Hematopoietic multipotent progenitor cell treated with erythropoietin and hydrocortisone succinate and interleukin-3 and kit ligand, for 6 days (in vitro differentiated cells): ENCODE results near the gene DENND11.

Experiments
- DNase-seq: peaks from one replicate; pipeline ENCODE4 v3.0.0-alpha.2; 2015

The DENND11 gene, protein sequence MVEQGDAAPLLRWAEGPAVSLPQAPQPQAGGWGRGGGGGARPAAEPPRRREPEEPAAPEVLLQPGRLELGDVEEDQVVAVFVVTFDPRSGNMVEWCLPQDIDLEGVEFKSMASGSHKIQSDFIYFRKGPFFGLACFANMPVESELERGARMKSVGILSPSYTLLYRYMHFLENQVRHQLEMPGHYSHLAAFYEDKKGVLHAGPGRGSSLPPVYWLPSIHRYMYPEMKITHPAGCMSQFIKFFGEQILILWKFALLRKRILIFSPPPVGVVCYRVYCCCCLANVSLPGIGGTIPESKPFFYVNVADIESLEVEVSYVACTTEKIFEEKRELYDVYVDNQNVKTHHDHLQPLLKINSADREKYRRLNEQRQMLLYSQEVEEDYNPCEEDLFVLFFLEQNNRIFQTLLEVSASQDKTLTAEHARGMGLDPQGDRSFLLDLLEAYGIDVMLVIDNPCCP

DNA sequence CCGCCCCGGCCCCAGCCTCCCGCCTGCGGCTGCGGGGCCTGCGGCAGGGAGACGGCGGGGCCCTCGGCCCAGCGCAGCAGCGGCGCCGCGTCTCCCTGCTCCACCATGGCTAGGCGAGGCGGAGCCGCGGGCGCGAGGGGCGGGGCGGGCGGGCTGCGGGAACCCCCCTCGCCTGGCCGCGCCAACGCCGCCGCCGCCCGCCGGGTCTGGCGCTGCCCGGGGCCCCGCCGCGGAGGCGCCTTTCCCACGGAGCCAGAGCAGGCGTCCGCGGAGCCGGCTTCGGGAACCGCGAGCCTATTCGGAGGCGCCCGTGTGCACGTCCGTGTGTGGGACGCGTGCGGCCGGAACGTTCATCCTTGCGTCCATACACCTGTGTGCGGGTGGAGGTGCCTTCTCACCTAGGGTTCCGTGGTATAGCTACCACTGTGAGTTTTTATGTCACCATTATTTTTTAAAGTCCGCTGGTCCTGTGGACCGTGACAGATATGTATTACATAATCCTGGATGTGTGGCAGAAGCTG lies at the start of gene DENND11:
DENND11 (minus strand) TSS at position 120 of the 521 bp plus-strand sequence; CDS start at position 107, 13 bp downstream.
- peak; percentile 59 for DNase-seq

DNA sequence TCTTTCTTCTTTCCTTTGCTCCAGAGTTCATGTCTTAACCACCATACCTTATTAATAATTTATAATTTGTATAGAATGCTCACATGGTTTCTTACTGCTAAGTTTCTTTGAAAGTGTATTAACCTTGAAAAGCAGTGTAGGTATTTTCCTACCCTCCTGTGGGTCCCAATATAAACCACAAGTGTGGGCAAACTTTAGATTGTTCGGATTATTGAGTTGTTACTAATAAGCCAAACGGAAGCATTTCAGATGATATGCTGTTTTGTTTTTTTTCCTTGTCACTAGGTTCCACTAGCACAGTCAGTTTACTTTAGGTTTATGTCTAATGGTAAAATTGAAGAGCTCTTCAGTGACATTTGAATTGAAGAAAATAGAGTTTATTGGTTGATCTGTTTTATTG lies 46.4 kb upstream of the DENND11 start:
- no peak for DNase-seq

DNA sequence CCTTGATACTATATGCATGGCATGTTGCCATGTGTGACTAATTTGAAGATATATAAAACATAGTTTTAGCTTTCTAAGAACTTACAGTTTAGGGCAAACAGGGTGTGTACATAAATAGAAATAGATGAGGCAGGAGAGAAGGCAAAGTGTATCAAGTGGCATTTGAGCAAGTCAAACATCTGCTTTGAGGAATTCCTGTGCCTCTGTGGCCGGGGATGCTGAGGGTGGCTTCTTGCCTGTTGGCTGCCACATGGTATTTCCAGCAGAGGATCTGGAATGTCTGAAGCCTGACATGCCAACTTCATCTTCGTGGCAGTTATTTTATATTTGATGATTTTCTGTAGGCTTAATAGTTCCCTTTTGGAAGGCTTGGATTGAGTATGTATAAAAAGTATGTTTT lies 42.2 kb upstream of the DENND11 start:
- no peak for DNase-seq

DNA sequence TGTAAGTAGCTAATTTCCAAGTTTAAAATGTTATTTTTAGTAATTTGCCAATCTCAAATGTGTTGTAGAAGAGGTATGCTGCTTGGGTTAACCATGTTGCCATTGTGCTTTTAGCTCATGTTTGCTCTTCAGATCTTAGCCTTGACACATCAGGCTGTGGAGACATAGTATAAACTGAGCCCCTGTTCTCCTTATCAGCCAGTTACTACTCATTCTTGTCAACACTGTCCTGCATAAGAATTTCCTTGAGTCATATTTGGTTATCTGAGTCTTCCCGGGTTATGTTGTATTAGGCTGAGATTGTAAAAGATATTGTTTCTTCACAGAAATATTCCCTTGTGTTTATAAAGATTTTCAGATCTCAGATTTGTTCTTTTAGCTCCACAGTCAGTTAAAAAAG lies 40.3 kb upstream of the DENND11 start:
- no peak for DNase-seq

DNA sequence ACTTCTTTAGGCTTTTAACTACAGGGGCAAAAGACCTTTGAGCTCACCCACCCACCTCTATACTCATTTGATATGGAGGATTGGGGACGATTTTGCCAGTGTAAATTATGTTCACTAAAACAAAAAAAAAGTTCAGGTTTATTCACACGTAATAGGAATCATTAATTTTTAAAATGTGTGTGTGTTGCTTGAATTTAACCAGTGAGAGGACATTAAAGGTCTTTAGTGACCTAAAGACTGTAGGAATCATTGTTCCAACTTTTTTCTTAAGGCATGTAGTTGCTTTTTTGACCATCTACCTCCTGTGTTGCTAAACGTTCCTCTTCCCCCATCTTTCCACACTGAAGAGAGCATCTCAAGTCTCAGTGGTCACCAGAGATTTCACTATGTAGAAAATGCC lies 37.3 kb upstream of the DENND11 start:
- DNase-seq: no peak

DNA sequence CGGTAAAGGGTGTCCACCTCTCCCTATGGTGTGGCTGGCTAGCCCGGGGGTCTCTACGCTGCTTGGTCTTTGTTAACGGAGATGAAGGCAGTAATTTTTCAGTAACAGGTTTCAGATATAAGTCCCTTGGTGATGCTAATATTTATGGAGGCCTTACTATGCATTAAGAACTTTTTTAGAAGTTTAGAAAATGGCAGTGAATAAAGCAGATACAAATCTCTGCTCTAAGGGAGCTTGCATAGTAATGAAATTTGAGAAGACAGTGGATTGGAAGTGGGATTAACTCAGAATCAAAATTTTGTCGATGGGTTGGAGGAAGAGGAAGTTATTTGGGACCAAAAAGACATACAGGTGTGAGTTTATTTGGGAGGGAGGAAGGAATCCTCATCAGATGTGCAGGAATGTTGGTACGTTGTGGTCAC lies 36.6 kb upstream of the DENND11 start:
- no peak for DNase-seq

DNA sequence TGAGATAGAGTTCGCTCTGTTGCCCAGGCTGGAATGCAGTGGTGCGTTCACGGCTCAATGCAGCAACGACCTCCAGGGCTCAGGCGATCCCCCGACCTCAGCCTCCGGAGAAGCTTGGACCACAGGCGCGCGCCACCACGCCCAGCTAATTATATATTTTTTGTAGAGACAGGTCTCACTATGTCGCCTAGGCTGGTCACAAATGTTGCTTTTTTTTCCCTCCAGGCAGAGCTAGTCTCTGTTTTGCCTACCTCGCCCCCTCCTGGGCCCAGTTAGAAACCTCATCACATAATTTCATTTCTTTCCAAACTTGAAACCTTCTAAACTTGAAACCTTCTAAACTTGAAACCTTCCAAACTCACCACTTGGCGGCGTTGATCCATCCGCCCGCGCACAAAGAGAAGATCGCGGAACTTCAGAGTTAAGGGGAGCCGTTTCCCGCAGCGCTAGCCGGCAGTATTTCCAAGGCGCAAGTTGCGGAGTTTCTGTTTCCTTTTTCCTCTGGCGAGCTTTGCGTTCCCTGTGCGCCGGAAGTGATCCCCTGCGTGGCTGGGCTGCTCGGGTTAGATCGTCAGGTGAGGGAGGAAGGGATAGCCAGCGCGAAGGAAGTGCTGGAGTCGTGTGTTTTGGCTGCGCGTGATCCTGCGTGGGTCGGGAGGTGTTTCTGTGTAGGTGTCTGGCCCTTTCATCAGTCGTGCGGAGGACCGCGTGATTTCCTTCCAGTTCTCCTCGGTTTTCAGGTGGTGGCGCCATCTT lies 36.0 kb upstream of the DENND11 start, which contains the start of gene SSBP1:
SSBP1 (plus strand) TSS at position 523 of the 756 bp plus-strand sequence. CDS start 809 bp downstream, outside the sequence.
- DNase-seq: peak; percentile 98

DNA sequence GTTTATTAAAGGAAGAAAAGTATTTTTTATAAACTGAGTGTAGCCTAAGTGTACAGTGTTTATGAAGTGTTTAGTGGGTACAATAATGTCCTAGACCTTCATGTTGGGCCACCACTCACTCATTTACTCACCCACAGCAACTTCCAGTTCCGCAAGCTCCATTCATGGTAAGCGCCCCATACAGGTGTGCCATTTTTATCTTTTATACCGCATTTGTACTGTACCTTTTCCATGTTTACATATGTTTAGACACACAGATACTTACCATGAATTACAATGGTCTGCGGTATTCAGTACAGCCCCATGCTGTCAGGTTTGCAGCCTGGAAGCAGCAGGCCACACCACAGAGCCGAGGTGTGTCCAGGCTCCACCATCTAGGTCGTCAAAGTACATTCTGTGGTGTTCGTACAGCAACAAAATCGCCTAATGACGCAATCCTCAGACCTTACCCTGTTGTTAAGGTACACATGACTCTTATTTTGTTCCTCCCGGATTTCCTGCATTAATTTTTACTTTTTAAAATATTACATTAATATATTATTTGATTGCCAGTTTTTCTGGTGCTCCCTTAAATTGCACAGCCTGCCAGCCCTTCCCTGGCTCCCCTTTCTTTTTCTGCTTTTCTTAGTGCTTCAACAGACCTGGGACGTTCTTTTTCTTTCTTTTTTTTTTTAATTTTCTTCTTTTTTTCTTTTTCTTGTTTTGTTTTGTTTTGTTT lies 35.3 kb upstream of the DENND11 start:
- DNase-seq: peak; percentile 59

DNA sequence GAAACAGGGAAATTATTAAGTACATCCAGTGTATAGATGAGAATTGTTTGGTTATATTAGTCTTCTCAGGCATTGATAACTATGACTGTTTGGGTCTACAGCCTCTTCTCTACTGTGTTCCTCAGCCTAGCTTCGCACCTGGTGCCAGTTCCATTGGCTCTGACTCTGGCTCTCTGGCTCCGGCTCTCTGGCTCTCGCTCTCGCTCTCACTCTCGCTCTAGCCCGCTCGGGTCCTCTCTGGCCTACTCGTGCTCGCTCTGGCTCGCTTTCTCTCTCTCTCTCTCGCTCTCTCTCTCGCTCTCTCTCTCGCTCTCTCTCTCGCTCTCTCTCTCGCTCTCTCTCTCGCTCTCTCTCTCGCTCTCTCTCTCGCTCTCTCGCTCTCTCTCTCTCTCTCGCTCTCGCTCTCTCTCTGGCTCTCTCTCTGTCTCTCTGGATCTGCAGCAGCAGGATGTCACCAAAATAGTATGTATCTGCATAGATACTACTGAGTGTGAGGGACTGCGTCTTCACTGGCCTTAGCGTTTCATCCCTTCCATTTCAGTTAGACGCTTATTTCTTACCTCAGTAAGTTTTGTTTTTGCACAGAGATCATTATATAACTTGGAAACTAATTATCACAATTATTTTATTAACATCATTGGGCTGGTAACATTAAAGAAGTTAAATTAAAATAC lies 29.6 kb upstream of the DENND11 start:
- DNase-seq: no peak

DNA sequence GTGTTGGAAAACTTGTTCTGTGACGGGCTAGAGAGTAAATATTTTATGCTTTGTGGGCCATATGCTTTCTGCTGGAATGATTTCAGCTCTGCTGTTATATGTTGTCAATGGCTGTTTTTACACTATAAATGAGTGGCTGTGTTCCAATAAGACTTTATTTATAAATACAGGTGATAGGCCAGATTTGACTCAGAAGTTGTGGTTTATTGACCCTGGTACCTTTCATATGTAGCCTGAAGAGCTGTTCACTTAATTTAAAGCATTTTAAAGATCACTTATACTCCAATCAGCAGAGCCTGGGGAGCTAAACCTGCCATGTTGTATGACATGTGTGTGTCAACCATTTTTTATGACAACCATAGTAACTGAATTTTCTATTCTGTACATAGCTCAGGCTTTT lies 27.1 kb upstream of the DENND11 start:
- no peak for DNase-seq

DNA sequence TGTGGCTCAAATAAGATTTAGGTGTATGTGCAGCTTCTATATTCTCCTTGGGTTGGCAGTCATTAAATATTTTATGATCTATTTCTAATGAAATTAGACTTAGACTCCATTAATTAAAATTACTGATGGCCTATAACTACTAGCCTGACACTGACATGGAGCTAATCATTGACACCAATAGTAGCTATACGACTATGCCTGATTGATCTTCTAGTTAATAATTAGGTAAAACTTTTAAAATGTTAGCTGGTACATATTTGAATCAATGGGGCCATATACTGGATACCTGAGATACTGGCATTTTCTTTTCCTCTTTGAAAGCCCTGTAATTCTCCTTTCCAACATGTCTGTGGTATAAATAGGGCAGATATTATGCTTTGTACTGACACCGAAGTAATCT lies 20.6 kb upstream of the DENND11 start:
- DNase-seq: no peak

DNA sequence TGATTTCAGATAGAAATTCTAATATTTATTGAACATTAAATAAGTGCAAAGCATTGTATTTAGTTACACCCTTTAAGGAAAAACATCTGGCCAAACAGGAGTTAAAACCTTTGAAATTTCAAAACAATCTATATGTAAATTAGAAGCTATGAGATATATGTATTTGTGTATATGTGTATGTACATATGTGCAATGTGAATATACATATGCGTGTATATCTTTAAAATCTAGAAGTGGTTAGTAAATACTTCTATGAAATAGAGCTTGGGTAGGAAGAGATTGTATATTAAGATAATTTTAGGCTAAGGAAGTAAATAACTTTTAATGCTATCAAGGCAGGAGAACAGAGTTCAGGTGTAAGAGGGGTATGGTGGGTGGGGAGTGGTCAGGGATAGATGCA lies 15.5 kb upstream of the DENND11 start:
- DNase-seq: no peak

DNA sequence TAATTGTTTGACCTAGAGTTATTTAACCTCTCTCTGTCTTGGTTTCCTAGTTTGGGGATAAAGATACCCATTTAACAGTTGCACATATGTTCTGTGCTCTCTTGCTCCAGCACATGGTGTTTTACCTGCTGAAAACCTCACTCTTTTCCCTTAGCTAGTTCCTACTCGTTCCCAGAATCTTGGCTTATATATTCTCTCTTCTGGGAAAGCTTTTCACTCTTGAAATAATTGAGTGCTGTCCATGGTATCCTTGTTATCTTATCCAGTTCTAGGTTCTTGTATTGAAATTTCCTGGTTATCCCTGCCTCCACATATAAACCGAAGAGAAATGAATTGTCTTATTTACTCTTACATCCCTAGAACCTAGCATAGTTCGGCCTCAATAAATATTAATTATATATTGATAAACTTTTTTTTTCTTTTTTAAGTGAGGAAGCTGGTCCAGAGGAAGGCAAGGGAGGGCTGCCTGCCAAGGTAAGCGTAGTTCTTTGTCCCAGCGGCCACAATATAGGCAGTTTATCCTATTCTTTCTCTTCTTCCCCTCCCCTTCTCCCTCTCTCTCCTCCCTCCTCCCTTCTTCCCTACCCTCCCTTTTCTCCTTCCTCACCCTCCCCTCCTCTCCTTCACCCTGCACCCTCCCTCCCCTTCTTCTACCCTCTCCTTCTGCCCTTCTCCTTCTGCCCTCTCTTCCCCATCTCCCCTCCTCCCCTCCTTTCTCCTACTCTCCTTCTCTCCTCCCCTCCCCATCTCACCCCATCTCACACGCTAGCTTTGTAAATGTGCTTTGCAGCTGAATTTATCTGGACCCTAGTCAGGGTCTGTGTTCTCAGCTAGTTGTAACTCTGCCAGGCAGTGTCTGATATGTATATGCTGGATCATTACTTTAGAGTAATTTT lies 14.1 kb upstream of the DENND11 start:
- no peak for DNase-seq

DNA sequence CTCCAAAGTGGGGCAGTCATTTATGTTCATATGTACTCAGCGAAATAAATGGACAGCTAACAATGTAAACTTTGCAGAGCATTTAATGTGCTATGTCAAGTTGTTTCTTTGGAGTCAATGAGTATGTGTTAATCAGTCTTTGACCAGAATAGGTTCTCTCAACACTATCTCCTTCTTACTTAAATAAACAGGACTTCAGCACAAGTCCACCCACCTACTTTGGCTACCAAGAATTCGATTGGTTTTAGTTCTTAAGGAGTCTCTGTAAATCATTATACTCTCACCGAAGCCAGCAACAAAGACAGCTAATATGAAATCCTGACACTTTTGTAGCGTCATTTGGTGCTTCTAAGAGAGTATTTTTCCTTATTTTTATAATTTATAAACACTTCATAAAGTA lies 13.1 kb upstream of the DENND11 start:
- no peak for DNase-seq

DNA sequence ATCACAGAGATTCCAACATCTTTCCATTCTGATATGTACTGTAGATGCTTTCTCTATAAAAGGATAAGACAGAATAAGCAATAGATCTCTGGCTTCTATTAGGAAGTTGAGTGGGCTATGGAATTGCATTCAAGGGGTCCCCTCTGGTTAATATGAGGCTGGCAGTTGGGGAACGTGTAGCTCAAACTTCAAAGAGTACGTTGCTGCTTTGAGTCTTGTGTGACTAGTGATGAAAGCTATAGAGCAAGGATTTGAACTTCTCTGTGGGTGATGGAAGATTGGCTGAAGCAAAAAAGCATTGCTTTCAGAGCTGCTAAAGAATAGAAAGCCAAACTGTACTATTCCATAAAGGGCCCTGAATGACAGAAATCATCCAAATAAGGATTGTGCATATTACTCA lies 12.6 kb upstream of the DENND11 start:
- DNase-seq: no peak

DNA sequence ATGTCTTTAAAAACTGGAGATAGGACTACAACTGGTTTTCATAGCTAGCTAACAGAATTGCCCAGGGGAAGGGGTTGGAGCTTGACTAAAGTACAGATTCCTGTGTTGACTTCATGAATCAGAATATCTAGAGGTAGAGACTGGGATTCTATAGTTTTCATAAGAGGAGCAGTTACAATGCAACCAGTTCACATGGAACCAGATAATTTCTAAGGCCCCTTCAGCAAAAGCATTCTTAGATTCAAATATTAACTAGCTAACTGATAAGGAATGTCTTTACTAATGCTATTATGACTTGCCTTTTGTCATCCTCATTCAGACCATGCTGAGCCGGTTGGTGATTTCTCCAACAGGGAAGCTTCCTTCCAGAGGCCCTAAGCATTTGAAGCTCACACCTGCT lies 11.9 kb upstream of the DENND11 start:
- DNase-seq: no peak

DNA sequence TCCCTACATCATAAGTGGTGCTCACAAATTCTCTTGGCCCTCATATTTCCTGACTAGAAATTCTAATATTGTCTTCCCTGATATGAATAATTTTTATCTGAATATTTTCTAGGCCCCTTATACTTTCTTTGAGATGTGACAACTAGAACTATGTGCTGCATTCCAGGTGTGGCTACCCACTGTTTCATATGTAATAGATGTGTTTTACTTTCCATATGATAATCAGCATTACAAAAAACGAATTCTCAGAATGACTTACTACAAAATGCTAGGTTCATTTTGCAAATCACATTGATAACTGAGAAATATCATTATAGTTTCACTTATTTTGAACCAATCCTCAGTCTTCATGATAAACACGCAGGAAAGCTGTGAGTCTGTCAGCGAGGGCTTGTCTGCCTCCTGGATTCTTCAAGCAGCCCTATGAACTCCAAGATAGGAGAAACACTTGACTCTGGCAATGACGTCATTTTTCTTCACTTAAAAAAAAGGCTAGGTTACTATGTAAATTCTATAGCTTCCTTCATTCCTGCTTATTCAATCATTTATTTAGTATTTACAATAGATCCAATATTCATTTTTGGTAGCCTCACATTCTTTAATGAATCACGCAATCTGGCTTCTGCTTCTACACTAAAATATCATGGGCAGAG lies 10.8 kb upstream of the DENND11 start:
- no peak for DNase-seq

DNA sequence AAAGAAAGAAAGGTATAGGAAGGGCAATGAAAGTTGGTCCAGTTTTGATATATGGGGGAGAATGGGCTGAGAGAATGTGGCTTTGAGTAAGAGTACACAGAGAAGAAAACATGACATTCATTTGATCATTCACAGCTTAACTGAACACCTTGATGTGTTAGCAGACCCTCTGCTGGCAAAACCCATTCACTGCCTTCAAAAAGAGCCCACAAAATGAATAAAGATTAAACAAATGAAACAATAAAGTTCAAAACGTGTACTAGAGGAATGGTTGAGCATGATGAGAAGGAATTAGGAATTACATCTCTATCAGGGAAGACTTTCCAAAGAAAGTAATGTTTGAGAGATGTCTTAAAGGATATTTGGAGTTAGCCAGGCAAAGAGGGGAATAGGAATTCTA lies 8.3 kb upstream of the DENND11 start:
- DNase-seq: no peak

DNA sequence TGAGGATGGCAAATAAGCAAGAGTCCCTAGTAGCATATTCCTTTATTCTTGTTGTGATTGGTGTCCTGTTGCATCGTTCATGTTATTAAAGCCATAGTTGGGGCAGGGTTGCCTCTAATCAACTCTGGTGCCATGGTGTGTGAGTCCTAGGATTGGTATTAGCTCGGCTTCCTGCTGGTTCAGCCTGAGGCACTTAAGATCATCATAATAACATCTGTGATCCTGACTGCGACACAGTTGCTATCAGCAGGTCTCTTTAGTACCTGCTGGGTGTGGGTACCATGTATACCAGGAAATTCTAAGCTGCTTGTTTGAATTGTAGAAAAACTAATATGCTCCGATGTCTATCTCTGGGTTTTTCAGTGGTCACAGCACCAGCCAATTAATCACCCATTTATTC lies 7.8 kb upstream of the DENND11 start:
- no peak for DNase-seq

DNA sequence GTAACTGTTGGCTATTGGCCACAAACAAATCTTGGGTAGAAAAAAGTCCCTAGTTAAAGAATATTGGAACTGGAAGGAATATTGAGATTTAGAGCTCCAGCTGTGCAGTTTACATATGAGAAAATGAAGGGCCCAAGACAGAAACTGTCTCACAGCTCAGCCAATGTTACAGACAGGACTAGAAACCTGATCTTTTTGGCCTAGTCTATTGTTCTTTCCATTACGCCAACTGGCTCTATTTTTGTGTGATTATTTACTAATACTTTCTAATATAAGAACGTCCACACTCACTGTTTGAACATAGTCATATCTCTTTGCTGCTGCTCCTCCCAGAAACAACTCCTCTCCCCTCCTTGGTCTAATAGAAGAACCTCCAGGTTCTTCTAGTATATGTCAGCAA lies 7.4 kb upstream of the DENND11 start:
- no peak for DNase-seq

DNA sequence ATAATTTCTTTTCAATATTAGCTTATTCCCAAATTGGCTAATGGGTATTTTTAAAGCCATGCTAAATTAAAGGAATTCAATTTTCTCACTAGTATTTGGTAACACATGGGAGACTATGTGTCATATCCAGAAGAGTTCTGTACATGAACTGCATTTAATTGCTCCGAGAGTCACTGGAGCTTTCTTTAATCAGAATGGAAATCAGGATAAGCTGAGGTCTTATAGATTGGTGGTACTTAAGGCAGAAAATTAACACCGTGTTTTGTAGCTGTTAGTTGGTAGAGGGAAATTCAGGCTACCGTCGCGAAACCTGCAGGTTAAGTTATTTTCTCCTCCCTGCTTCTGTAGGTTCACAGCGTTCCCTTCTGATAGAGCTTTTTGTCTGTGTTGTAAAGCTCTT lies 6.4 kb upstream of the DENND11 start, which contains the start of gene WEE2:
WEE2 (plus strand) TSS at position 3 of the 400 bp plus-strand sequence. CDS start 406 bp downstream, outside the sequence.
- no peak for DNase-seq
